GM13977 (cell line): ENCODE data around the gene TMEM43.

Source experiments
- DNase-seq: peaks from one replicate; pipeline ENCODE4 v3.0.0; 2012; ENCODE audit warnings: low spot score
- CTCF ChIP-seq: IDR thresholded peaks from 2 replicates; pipeline ENCODE4 v1.5.1; 2012; ENCODE audit warnings: mild to moderate bottlenecking, control low read depth; ENCODE audit not compliant: insufficient read depth; ENCODE audit errors: extremely low read depth, missing control alignments
- in situ Hi-C: fragments of 300-500 bp; cut with MboI; formaldehyde crosslinking; loops from one replicate; pipeline ENCODE4 v1.12.0; 2022; ENCODE audit warnings: low sequenced_read_pairs, low pct_unique_long_range_greater_than_20kb, mixed read lengths, inconsistent platforms; ENCODE audit not compliant: unreplicated experiment

The TMEM43 gene

GRCh38 chr3:14137004-14137403, 12.2 kb downstream of the TMEM43 start:
- TF ChIP-seq CTCF = no peak
- DNase-seq = no peak
- in situ Hi-C loops = no loop called here

GRCh38 chr3:14137445-14137844, 12.6 kb downstream of the TMEM43 start:
- no peak for TF ChIP-seq CTCF
- in situ Hi-C loops = no loop called here
- no peak for DNase-seq

GRCh38 chr3:14138109-14138877, 13.4 kb downstream of the TMEM43 start:
- TF ChIP-seq CTCF = no peak
- no peak for DNase-seq
- in situ Hi-C loops = no loop called here

- no peak for TF ChIP-seq CTCF
- in situ Hi-C loops = no loop called here
- DNase-seq = no peak
These were observed 14.2 kb downstream of the TMEM43 start for GRCh38 chr3:14138878-14139655.

GRCh38 chr3:14139771-14140170, 14.9 kb downstream of the TMEM43 start:
- DNase-seq = no peak

GRCh38 chr3:14140668-14141067, 15.8 kb downstream of the TMEM43 start:
- no peak for DNase-seq
- in situ Hi-C loops = no loop called here
- TF ChIP-seq CTCF = no peak

More at GRCh38 chr3:14139771-14140170, 14.9 kb downstream of the TMEM43 start:
- in situ Hi-C loops = no loop called here
- no peak for TF ChIP-seq CTCF
